Endothelial cell of coronary artery (primary cell): ENCODE measurements around the gene CLDN17. TPM values are rescaled to one million over a fixed set of nuclear protein-coding genes. Genes with fewer than 3 reads are reported as not detected.

Experiments used
- total RNA-seq: library from RNA; depleted of rRNA; stranded (reverse); fragments of >200 nt; gene quantifications from 2 replicates; pipeline ENCODE4 v1.2.3, GENCODE V29; 2014

Gene CLDN17
- not detected in 2 replicates for total RNA-seq

DNA sequence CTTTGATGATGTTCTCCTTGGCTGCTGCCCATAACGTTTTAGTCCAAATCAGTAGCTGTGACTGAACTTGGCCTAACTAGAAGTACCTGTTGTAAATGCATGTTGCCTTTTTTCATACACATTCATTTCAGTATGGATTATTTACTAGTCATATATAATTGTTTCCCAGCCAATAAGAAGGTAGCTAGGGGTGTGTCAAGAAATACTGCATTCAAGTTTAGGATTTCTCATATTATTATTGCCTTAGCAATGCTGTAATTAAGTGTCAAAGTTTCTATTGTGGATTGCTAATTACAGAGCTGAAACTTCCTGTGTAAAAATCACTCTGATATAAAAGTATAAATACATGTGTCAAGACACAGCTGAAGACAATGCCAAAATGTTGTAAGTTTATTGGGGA is at the start of gene CLDN17:
CLDN17 (minus strand) TSS at position 101 of the 400 bp plus-strand sequence. CDS start 188 bp downstream, outside the sequence.

GRCh38 chr21:30216041-30216723 is 49.6 kb upstream of the CLDN17 start, which contains the start of gene CLDN8:
Gene CLDN8 (minus strand): TSS chr21:30216097. CDS start chr21:30215925, 172 bp downstream.

Other genes with a start within 250 kb of the CLDN17 start
- not detected in 2 replicates for gene GRIK1, start 226.8 kb downstream of the CLDN17 start, total RNA-seq
- not detected in 2 replicates for gene CLDN8, start 49.3 kb upstream of the CLDN17 start, total RNA-seq
- gene KRTAP24-1, start 116.1 kb upstream of the CLDN17 start, total RNA-seq, result not detected in 2 replicates
- not detected in 2 replicates for gene KRTAP25-1, start 122.7 kb upstream of the CLDN17 start, total RNA-seq
- not detected in 2 replicates for gene KRTAP26-1, start 153.5 kb upstream of the CLDN17 start, total RNA-seq
- gene KRTAP27-1, start 170.9 kb upstream of the CLDN17 start, total RNA-seq, result not detected in 2 replicates
- gene KRTAP23-1, start 181.8 kb upstream of the CLDN17 start, total RNA-seq, result not detected in 2 replicates
- not detected in 2 replicates for gene KRTAP13-2, start 205.5 kb upstream of the CLDN17 start, total RNA-seq
- gene KRTAP13-1, start 229.2 kb upstream of the CLDN17 start, total RNA-seq, result not detected in 2 replicates